Measurements from ENCODE around the gene AP3B2.
A peak's percentile ranks its signal among the peaks of the same experiment; 100 is the strongest.

Gene AP3B2

DNA sequence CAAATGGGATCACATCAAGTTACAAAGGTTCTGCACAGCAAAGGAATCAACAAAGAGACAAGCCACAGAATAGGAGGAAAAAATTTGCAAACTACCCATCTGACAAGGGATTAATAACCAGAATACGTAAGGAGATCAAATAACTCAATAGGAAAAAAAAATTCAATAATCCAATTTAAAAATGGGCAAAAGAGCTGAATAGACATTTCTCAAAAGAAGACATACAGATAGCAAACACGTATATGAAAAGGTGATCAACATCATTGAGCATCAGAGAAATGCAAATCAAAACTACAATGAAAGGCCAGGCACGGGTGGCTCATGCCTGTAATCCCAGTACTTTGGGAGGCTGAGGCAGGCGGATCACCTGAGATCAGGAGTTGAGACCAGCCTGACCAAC lies 39.0 kb downstream of the AP3B2 start:
- TF ChIP-seq MYC (IDR thresholded peaks at IDR 0.05; ENCODE audit: low read depth, low read length) (no peak), POLR2A (IDR thresholded peaks at IDR 0.05; ENCODE audit: extremely low read depth, insufficient read length) (no peak)
- TF ChIP-seq, protein P1, sequence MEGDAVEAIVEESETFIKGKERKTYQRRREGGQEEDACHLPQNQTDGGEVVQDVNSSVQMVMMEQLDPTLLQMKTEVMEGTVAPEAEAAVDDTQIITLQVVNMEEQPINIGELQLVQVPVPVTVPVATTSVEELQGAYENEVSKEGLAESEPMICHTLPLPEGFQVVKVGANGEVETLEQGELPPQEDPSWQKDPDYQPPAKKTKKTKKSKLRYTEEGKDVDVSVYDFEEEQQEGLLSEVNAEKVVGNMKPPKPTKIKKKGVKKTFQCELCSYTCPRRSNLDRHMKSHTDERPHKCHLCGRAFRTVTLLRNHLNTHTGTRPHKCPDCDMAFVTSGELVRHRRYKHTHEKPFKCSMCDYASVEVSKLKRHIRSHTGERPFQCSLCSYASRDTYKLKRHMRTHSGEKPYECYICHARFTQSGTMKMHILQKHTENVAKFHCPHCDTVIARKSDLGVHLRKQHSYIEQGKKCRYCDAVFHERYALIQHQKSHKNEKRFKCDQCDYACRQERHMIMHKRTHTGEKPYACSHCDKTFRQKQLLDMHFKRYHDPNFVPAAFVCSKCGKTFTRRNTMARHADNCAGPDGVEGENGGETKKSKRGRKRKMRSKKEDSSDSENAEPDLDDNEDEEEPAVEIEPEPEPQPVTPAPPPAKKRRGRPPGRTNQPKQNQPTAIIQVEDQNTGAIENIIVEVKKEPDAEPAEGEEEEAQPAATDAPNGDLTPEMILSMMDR (IDR thresholded peaks at IDR 0.05; ENCODE audit: low read depth, low read length) = no peak
- TF ChIP-seq, protein P2, sequence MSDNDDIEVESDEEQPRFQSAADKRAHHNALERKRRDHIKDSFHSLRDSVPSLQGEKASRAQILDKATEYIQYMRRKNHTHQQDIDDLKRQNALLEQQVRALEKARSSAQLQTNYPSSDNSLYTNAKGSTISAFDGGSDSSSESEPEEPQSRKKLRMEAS (IDR thresholded peaks at IDR 0.05; ENCODE audit: low read depth, low read length) = no peak
- no peak for DNase-seq (ENCODE audit: low read depth)
- no peak overlapping the region for H3K4me3 ChIP-seq (ENCODE audit: low read depth, low read length)

DNA sequence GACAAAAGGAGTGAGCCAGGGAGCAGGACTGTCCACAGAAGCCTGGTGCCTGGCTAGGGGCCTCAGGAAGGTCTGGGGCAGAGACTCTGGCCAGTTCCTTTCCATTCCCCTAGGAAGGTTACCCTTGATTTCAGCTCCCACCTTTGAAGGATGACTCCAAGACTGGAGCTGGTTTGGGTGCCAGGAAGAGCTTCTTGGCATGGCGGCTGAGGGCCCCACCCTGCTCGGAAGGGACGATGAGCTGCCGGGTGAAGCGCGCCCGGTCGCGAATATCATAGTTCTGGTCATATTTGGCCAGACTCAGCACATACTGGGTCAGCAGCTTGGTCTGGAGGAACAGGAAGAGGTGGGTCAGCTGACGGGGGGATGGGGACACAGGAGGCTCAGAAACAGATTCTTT lies 43.1 kb downstream of the AP3B2 start:
- DNase-seq (ENCODE audit: low read depth) = no peak
- no peak overlapping the region for H3K4me3 ChIP-seq (ENCODE audit: low read depth, low read length)
- no peak for TF ChIP-seq POLR2A (IDR thresholded peaks at IDR 0.05; ENCODE audit: extremely low read depth, insufficient read length)
- TF ChIP-seq, protein P1 (IDR thresholded peaks at IDR 0.05; ENCODE audit: low read depth, low read length) = no peak
- no peak for TF ChIP-seq MYC (IDR thresholded peaks at IDR 0.05; ENCODE audit: low read depth, low read length)
- TF ChIP-seq, protein P2 (IDR thresholded peaks at IDR 0.05; ENCODE audit: low read depth, low read length) = no peak

DNA sequence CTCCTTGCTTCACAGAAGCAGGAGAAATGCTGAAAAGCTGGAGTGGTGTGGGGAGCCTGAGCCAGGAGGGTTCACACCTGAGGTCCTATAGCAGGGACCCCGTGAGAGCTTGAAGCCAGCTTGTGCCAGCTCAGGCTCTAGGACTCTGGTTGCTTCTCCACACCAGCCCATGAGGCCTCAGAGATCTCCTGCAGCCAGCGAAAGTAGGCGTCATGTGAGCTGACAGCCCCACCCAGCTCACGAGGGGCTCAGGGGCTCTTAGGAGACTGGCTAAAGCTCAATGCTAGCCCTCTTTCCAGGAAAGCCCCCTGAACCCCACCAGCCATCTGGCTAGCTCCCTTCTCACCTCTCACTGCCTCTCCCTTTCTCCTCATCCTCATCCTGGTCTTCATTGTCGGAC lies 45.7 kb downstream of the AP3B2 start:
- DNase-seq (ENCODE audit: low read depth) = no peak
- H3K4me3 ChIP-seq (ENCODE audit: low read depth, low read length) = no peak overlapping the region
- TF ChIP-seq, protein P2 (IDR thresholded peaks at IDR 0.05; ENCODE audit: low read depth, low read length) = no peak
- TF ChIP-seq POLR2A (IDR thresholded peaks at IDR 0.05; ENCODE audit: extremely low read depth, insufficient read length) (no peak), MYC (IDR thresholded peaks at IDR 0.05; ENCODE audit: low read depth, low read length) (no peak)
- TF ChIP-seq, protein P1 (IDR thresholded peaks at IDR 0.05; ENCODE audit: low read depth, low read length) = no peak

DNA sequence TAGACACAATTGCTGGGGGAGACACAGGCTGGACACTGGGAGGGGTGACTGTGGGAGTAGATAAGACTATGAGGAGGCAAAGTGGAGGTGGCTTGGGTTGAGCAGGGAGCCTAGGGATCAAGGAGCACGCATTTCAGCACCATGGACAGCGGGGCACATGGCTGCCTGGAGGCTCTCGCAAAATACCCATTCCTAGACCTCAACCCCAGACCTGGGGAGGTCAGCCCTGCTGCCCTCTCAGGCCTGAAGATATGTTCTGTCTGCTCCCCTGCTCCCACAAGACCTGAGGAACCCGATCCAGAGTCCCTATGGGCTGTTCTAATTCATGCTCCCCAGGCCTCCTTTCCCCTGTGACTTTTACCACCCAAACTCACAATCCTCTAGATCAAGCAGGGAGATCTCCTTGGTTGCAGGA lies 46.5 kb downstream of the AP3B2 start:
- DNase-seq (ENCODE audit: low read depth) = peak; percentile 68
- TF ChIP-seq, protein P1 (IDR thresholded peaks at IDR 0.05; ENCODE audit: low read depth, low read length) = no peak
- TF ChIP-seq, protein P2 (IDR thresholded peaks at IDR 0.05; ENCODE audit: low read depth, low read length) = peak; percentile 98
- TF ChIP-seq MYC (IDR thresholded peaks at IDR 0.05; ENCODE audit: low read depth, low read length) = peak; percentile 93
- no peak overlapping the region for H3K4me3 ChIP-seq (ENCODE audit: low read depth, low read length)

DNA sequence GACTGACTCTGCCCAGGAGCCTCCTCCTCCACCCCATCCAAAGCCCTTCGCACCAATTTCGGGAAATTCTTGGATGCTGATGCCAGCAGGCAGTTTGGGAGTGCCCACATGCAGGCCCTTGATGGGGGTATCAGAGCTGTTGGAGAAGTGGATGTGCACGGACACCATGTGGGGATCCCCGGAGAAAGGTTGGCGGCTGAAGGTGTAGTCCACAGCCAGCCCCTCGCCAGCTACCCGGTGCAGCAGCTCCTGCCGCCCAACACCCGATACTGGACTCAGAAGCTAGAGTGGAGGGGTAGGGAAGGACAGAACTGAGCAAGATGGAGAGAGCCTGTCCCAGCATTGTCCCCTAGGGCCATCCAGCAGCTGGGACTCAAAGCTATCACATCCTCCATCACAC lies 47.0 kb downstream of the AP3B2 start:
- H3K4me3 ChIP-seq (ENCODE audit: low read depth, low read length) = no peak overlapping the region
- TF ChIP-seq MYC (IDR thresholded peaks at IDR 0.05; ENCODE audit: low read depth, low read length) (no peak), POLR2A (IDR thresholded peaks at IDR 0.05; ENCODE audit: extremely low read depth, insufficient read length) (no peak)
- TF ChIP-seq, protein P1 (IDR thresholded peaks at IDR 0.05; ENCODE audit: low read depth, low read length) = no peak
- TF ChIP-seq, protein P2 (IDR thresholded peaks at IDR 0.05; ENCODE audit: low read depth, low read length) = no peak
- no peak for DNase-seq (ENCODE audit: low read depth)

DNA sequence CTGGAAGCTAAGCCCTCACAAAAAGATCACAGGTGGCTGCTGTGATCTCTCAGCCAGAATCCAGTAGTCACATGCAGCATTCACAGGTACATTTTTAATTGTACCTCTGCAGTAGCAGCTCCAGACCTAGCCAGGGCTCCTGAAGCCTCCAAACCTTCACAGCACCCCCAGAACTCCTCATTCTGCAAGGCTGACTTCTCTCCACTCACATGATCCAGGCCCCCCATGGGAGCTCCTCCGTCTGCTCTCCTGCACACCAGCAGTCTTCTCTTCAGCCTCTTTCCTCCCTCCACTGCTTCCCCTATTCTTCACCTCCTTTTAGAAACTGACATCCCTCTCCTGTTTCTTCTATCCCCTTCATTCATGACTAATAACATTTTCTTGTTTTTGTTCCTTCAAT lies 49.3 kb downstream of the AP3B2 start:
- no peak overlapping the region for H3K4me3 ChIP-seq (ENCODE audit: low read depth, low read length)
- TF ChIP-seq MYC (IDR thresholded peaks at IDR 0.05; ENCODE audit: low read depth, low read length) = no peak
- no peak for TF ChIP-seq POLR2A (IDR thresholded peaks at IDR 0.05; ENCODE audit: extremely low read depth, insufficient read length)
- TF ChIP-seq, protein P2 (IDR thresholded peaks at IDR 0.05; ENCODE audit: low read depth, low read length) = no peak
- TF ChIP-seq, protein P1 (IDR thresholded peaks at IDR 0.05; ENCODE audit: low read depth, low read length) = no peak
- DNase-seq (ENCODE audit: low read depth) = no peak
